ENCODE data around the gene KDM6A.
"Not testable (repeated sequence)": the region's sequence is repeated elsewhere in the genome, so short reads cannot be mapped to it uniquely, and the experiment has no call there.

The KDM6A gene

GRCh38 chrX:44890247-44890646 is 17.3 kb downstream of the KDM6A start:
- DNase-seq (ENCODE audit: low read depth) = no peak

- DNase-seq (ENCODE audit: low read depth) = not testable (repeated sequence)
Measured at GRCh38 chrX:44890687-44891086, 17.7 kb downstream of the KDM6A start.

DNA sequence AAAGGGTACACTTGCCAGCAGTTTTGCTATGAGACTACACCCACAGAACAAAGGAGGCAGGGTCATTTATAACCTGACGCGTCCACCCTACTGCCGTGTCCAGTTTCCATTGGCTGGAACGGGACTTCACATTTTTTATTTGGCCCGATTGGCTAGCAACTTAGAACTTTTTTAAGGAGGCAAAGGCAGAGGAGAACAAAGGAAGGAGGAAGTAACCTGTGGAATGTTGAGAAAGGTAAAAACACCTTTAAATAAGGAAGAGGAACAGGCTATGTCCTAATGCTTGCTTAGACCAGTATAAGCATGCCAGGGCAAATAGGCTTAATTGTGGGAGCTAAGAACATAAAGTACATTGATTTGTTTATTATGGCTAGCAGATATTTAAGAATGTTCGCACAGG is 18.7 kb downstream of the KDM6A start:
- no peak for DNase-seq (ENCODE audit: low read depth)

DNA sequence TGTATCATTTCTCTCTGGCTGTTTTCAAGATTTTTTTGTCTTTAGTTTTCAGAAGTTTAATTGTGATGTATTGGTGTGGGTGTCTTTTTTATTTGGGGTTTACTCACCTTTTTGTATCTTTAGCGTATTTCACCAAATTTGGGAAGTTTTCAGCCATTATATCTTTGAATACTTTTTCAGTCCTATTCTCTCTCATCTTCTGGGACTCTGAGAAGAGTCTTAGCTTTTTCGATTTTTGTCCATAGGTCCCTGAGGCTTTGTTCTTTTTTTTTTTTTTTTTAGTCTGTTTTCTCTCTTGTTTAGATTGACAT is 23.8 kb downstream of the KDM6A start:
- no peak for DNase-seq (ENCODE audit: low read depth)

GRCh38 chrX:44897539-44897938 is 24.6 kb downstream of the KDM6A start:
- no peak for DNase-seq (ENCODE audit: low read depth)

- no peak for DNase-seq (ENCODE audit: low read depth)
Measured at GRCh38 chrX:44898411-44899221, 25.6 kb downstream of the KDM6A start.

- no peak for DNase-seq (ENCODE audit: low read depth)
Measured at GRCh38 chrX:44899946-44900345, 27.0 kb downstream of the KDM6A start.

GRCh38 chrX:44903107-44903506 is 30.1 kb downstream of the KDM6A start:
- DNase-seq (ENCODE audit: low read depth) = no peak

GRCh38 chrX:44903830-44904530 is 31.0 kb downstream of the KDM6A start:
- no peak for DNase-seq (ENCODE audit: low read depth)

DNA sequence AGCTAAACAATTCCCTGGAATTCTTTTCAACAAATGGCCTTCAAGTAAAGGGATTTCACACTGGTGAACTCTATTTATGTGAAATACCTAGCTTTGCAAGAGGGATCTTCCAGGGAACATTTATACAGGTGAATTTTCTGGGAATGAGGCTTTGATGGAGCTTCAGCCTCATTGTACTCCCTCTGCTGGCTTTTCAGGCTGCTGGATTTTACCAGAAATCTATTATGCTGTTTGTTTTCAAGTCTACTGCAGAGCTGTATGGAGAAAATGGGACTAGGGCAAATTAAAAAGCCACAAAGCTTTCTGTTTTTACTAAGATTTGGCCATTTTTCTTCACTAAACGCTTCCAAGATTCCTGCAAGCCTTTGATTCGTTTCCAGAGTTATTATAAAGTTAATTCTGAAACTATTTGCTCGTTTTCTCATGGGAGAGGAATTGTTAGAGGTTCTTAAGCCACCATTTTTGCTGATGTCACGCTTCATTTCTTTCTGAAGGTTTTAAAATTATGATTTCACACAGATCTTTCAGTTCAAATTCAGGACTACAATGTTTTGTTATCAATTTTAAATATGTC is 31.6 kb downstream of the KDM6A start:
- no peak for DNase-seq (ENCODE audit: low read depth)

DNA sequence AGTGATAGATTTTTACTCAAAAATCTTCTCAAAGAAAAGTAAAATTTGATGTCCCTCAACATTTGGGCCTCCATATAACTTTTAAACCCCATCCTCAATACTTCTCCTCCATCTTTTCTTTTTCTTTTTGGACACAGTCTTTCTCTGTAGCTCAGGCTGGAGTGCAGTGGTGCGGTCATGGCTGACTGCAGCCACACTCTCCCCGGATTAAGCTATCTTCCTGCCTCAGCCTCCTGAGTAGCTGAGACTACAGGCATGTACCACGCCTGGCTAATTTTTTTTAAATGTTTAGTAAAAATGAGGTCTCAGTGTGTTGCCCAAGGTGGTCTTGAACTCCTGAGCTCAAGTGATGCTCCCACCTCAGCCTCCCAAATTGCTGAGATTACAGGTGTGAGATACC is 33.1 kb downstream of the KDM6A start:
- no peak for DNase-seq (ENCODE audit: low read depth)

DNA sequence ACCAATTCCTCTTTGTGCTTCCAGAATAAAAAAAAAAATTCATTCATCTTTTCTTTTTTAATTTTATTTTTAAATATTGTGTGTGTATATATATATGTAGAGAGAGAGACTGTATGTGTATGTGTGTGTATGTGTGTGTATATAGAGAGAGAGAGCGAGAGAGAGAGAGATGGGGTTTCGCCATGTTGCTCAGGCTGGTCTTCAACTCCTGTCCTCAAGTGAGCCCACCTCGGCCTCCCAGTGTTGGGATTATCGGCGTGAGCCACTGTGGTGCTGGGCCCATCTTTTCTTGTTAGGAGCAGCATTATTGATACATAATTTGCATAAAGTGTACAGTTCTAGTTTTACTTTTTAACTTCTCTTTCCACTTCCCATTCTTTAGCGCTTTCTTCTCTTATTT is 33.6 kb downstream of the KDM6A start:
- no peak for DNase-seq (ENCODE audit: low read depth)

GRCh38 chrX:44908153-44908552 is 35.2 kb downstream of the KDM6A start:
- DNase-seq (ENCODE audit: low read depth) = no peak

- no peak for DNase-seq (ENCODE audit: low read depth)
Measured at GRCh38 chrX:44908827-44909226, 35.8 kb downstream of the KDM6A start.

GRCh38 chrX:44910508-44910907 is 37.5 kb downstream of the KDM6A start:
- not testable (repeated sequence) for DNase-seq (ENCODE audit: low read depth)

- not testable (repeated sequence) for DNase-seq (ENCODE audit: low read depth)
Measured at GRCh38 chrX:44911074-44911600, 38.1 kb downstream of the KDM6A start.

DNA sequence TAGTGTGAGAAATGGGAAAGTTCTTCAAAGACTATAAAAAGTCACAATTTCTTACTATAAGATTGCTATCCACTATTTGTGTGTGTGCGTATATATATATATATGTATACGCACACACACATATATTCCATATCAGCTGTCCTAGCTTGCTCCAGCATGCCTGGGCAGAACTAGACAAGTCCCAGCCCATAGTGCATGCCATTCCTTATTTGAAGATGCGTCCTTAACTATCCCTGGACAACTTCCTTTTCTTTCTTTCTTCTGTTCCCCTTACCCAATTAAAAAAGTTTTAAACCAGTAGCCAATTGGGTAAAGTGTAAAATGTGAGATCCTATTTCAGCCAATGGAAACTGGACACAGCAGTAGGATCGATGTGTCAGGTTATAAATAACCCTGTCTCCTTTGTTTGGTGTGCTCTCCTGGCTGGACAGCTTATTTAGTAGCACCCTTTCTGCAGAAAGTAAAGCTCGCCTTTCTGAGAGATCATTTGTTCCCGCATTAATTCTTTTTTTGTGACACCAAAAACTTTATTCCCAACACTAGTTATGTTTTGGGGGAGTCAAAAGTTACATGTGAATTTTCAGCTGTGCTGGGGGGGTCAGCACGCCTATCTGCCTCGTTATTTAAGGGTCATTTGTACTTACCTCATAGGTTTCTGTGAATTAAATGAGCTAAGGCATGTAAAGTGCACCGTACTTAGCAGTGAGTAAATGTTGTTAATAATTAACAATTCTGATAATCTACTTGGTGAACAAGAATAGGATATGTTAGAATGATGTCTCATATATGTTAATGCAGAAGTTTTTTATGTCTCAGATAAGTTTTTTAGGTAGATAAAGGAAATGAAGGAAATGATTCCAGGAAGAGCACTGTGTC is 40.9 kb downstream of the KDM6A start:
- no peak for DNase-seq (ENCODE audit: low read depth)

- no peak for DNase-seq (ENCODE audit: low read depth)
Measured at GRCh38 chrX:44914532-44915198, 41.7 kb downstream of the KDM6A start.

- no peak for DNase-seq (ENCODE audit: low read depth)
Measured at GRCh38 chrX:44915361-44915868, 42.4 kb downstream of the KDM6A start.

GRCh38 chrX:44918722-44919121 is 45.7 kb downstream of the KDM6A start:
- DNase-seq (ENCODE audit: low read depth) = no peak

- DNase-seq (ENCODE audit: low read depth) = no peak
Measured at GRCh38 chrX:44922980-44923379, 50.0 kb downstream of the KDM6A start.
